ENCODE data around the gene EPN3.
A peak's percentile ranks its signal among the peaks of the same experiment; 100 is the strongest.

EPN3 gene

GRCh38 chr17:50550661-50551432 lies 18.3 kb downstream of the EPN3 start:
- DNase-seq = no peak

- DNase-seq = no peak
Measured at GRCh38 chr17:50551433-50551815, 18.9 kb downstream of the EPN3 start.

GRCh38 chr17:50551884-50552283 lies 19.3 kb downstream of the EPN3 start:
- DNase-seq = no peak

GRCh38 chr17:50554201-50554600 lies 21.7 kb downstream of the EPN3 start:
- no peak for DNase-seq

GRCh38 chr17:50556803-50557202 lies 24.3 kb downstream of the EPN3 start:
- DNase-seq = no peak

GRCh38 chr17:50557630-50558029 lies 25.1 kb downstream of the EPN3 start:
- DNase-seq = no peak

- DNase-seq = no peak
Measured at GRCh38 chr17:50558091-50558490, 25.6 kb downstream of the EPN3 start.

GRCh38 chr17:50558581-50558940 lies 26.0 kb downstream of the EPN3 start:
- no peak for DNase-seq

GRCh38 chr17:50558941-50559614 lies 26.5 kb downstream of the EPN3 start:
- peak; percentile 24 for DNase-seq

- peak; percentile 32 for DNase-seq
Measured at GRCh38 chr17:50559674-50560184, 27.2 kb downstream of the EPN3 start.

GRCh38 chr17:50560185-50560824 lies 27.8 kb downstream of the EPN3 start, which contains the start of gene CACNA1G:
Gene CACNA1G, plus strand, starts transcription at chr17:50560715. Its CDS starts 745 bp downstream, at chr17:50561460.
- peak; percentile 90 for DNase-seq

- DNase-seq = no peak
Measured at GRCh38 chr17:50560931-50561745, 28.6 kb downstream of the EPN3 start.

GRCh38 chr17:50561746-50562141 lies 29.2 kb downstream of the EPN3 start:
- no peak for DNase-seq

- peak; percentile 19 for DNase-seq
Measured at GRCh38 chr17:50562242-50563091, 29.9 kb downstream of the EPN3 start.

GRCh38 chr17:50563092-50563511 lies 30.6 kb downstream of the EPN3 start:
- DNase-seq = peak; percentile 22

- peak; percentile 20 for DNase-seq
Measured at GRCh38 chr17:50564916-50565315, 32.4 kb downstream of the EPN3 start.

GRCh38 chr17:50565402-50566350 lies 33.1 kb downstream of the EPN3 start:
- DNase-seq = no peak

- DNase-seq = no peak
Measured at GRCh38 chr17:50566886-50567285, 34.4 kb downstream of the EPN3 start.

GRCh38 chr17:50568659-50569058 lies 36.1 kb downstream of the EPN3 start:
- no peak for DNase-seq

GRCh38 chr17:50569592-50569991 lies 37.1 kb downstream of the EPN3 start:
- DNase-seq = no peak

GRCh38 chr17:50570032-50570431 lies 37.5 kb downstream of the EPN3 start:
- no peak for DNase-seq

Measured in activated naive CD4-positive, alpha-beta T cell treated with anti-CD3 and anti-CD28 coated beads, Interleukin-2, amount 50 U/mL, for 16 hours (primary cell).